GM10266 (cell line): ENCODE results near the gene FHDC1.

Source experiments
- DNase-seq: peaks from one replicate; pipeline ENCODE4 v3.0.0; 2012; ENCODE audit errors: extremely low spot score
- TF ChIP-seq, protein P1 (sequence below): IDR thresholded peaks from 2 replicates; pipeline ENCODE4 v1.5.1; 2012; ENCODE audit warnings: mild to moderate bottlenecking, low read depth; ENCODE audit not compliant: control insufficient read depth, insufficient read depth; ENCODE audit errors: missing control alignments

The FHDC1 gene

DNA sequence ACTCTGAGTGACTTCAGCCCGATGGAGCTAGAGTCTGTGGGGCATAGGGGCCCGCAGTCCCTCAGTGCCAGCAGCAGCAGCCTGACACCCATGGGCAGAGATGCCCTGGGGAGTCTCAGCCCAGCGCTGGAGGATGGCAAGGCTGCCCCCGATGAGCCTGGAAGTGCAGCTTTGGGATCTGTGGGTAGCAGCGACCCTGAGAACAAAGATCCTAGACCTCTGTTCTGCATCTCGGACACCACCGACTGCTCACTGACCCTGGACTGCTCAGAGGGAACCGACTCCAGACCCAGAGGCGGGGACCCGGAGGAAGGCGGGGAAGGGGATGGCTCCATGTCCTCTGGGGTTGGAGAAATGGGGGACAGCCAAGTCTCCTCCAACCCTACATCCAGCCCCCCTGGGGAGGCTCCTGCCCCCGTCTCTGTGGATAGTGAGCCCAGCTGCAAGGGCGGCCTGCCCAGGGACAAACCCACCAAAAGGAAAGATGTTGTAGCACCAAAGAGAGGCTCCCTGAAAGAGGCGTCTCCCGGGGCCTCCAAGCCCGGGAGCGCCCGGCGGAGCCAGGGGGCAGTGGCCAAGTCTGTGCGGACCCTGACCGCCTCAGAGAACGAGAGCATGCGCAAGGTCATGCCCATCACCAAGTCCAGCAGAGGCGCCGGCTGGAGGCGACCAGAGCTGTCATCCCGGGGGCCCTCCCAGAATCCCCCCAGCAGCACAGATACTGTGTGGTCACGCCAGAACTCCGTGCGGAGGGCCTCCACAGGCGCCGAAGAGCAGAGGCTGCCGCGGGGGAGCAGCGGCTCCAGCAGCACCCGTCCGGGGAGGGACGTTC is 39.5 kb downstream of the FHDC1 start:
- TF ChIP-seq, protein P1, sequence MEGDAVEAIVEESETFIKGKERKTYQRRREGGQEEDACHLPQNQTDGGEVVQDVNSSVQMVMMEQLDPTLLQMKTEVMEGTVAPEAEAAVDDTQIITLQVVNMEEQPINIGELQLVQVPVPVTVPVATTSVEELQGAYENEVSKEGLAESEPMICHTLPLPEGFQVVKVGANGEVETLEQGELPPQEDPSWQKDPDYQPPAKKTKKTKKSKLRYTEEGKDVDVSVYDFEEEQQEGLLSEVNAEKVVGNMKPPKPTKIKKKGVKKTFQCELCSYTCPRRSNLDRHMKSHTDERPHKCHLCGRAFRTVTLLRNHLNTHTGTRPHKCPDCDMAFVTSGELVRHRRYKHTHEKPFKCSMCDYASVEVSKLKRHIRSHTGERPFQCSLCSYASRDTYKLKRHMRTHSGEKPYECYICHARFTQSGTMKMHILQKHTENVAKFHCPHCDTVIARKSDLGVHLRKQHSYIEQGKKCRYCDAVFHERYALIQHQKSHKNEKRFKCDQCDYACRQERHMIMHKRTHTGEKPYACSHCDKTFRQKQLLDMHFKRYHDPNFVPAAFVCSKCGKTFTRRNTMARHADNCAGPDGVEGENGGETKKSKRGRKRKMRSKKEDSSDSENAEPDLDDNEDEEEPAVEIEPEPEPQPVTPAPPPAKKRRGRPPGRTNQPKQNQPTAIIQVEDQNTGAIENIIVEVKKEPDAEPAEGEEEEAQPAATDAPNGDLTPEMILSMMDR, result no peak
- no peak for DNase-seq

DNA sequence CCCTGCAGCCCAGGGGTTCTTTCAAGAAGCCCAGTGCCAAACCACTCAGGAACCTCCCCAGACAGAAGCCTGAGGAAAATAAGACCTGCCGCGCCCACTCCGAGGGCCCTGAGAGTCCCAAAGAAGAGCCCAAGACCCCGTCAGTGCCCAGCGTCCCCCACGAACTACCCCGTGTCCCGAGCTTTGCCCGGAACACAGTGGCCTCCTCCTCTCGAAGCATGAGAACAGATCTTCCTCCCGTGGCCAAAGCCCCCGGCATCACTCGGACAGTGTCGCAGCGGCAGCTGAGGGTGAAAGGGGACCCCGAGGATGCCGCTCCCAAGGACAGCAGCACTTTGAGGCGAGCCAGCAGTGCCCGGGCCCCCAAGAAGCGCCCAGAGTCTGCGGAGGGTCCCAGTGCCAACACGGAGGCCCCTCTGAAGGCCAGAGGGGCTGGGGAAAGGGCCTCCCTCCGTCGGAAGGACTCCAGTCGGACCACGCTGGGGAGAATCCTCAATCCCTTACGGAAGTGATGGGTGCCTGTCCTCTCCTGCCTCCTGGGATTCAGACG is 40.2 kb downstream of the FHDC1 start:
- TF ChIP-seq, protein P1, result no peak
- no peak for DNase-seq

DNA sequence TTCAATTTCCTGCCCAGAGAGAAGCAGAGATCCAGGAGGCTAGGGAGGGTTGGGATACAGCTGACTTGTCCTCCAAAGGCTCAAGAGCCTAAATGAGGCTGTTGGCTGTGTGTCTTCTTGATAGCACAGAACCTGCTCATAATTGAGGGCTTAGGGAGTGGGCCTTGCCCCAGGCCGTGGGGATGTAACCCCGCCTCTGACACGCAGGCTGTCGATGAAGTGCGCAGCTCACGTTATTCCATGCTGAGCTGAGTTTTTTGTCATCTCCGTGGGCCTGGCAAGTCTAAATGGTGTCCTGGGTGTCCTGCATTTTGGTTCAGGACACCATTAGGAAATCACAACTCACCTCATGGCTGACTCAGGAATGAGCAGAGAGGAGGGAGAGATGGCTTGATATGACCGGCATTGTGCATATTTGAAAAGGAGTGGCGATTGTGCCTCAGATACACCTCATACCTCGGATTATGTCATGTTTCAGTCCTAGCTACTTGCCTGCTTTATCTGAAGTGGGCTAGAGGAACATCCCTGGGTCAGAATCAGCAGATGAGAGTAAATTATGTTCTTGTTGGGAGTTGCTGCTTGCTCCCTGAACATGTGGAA is 43.7 kb downstream of the FHDC1 start:
- TF ChIP-seq, protein P1, result no peak
- DNase-seq, result no peak

DNA sequence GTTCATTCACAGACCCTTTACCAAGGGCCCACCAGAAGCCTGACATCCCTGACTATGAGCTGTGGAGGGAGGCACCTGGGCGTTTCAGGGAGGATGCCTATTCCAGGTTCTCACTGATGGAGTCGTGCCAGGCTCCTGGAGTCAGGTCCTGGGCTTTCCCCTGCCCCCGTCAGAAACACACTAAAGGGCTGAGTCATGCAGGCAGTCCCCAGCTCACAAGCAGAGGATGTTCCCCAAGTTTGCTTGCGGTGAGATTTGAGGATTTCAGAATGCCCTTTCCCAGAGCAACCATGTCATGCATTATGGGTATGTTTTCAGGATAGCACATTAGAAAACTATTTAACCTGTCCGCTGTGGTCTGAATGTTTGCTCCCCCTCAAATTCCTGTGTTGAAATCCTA is 45.2 kb downstream of the FHDC1 start:
- TF ChIP-seq, protein P1, result no peak
- no peak for DNase-seq

DNA sequence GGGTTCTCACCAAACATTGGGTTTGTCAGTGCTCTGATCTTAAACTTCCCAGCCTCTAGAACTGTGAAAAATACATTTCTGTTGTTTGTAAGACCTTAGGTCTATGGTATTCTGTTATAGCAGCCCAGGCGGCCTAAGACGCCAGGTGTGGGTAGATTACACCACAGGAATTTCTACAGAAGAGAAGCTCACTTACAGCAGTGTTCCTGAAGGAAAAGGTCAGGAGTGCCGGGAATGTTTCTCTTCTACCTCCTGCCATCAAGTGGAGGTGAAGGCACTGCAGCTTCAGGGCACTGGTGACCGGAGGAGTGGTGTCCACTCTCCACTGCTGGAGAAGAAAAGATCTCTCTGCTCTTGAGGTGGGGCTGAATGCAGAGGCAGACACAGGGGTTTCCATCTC is 45.7 kb downstream of the FHDC1 start:
- TF ChIP-seq, protein P1, result no peak
- DNase-seq, result no peak

DNA sequence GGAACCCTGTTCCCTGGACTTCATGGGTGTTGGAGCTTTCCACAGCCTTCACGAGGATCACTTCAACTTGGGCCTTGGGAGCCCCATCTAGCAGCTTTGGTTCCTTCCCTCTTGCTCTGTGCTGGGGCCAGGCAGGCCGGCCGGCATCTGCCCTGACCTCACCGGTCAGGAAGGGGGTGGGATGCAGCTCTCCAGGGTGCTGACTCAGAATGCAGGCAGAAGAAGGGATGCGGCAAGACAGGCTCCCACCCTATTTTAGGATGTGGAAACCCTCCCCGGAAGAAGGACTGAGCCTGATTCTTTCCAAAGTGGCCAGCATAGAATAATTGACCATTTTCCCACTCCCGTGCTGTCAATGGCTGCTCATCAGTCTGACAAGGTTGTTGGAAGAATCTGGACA is 47.1 kb downstream of the FHDC1 start:
- DNase-seq, result no peak
- TF ChIP-seq, protein P1, result no peak

DNA sequence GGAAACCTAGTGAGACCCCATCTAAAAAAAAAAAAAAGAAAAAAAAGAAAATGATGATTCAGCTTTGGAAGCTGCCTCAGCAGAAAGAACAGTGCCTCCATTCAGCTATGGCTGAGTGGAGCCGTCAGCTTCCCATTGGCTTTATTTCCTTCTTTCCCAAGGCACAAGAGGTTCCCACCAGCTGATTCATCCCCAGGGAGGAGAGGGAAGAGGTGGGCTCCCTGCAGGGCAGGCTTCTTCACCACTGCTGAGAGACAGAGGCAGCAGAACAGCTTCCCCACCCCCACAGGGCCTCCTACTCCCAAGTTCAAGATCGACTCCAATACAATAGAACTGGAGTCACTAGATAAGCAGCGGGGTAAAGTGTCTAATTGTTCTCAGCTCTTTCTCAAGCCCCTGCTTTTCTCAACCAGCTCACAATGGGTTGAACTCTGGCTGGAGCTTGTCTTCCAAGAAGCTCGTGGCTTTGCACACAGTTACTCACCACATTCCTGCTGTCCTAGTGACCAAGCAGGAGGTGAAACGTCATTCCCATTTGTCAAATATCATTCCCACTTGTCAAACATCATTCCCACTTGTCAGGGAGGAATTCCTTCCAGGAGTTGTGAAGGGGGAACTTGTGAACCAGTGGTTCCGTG is 47.8 kb downstream of the FHDC1 start:
- DNase-seq, result no peak
- TF ChIP-seq, protein P1, result no peak
